GM12878 (cell line): ENCODE measurements around the gene HHIPL1. TPM values are rescaled to one million over a fixed set of nuclear protein-coding genes. Genes with fewer than 3 reads are reported as not detected.
A peak's percentile ranks its signal among the peaks of the same experiment; 100 is the strongest.

Experiments used
- BCL3 ChIP-seq: IDR thresholded peaks from 2 replicates; pipeline ENCODE4 v1.6.1; 2011; ENCODE audit warnings: borderline replicate concordance, low read depth, mild to moderate bottlenecking, moderate library complexity, low read length; ENCODE audit not compliant: insufficient read depth, poor library complexity, severe bottlenecking
- CEBPB ChIP-seq, 2 experiments: fragments of 150-350 bp in 1 of 2; IDR thresholded peaks; 2 replicates each; pipeline ENCODE4 v1.6.1; 2012 to 2014; ENCODE audit warnings: low read depth in 2 of 2, low read length in 2 of 2, borderline replicate concordance in 1 of 2, inconsistent platforms in 1 of 2
- CREB1 ChIP-seq: IDR thresholded peaks from 2 replicates; pipeline ENCODE4 v1.6.1; 2012; ENCODE audit warnings: low read depth, mild to moderate bottlenecking, inconsistent platforms
- E2F4 ChIP-seq: IDR thresholded peaks from 2 replicates; pipeline ENCODE4 v1.6.1; 2012; ENCODE audit warnings: low read depth, low read length, improper control_type of control experiment
- EZH2 ChIP-seq: IDR thresholded peaks from 2 replicates; pipeline ENCODE4 v1.6.1; 2012; ENCODE audit warnings: low read depth, mild to moderate bottlenecking, control low read depth, inconsistent platforms, low read length, borderline replicate concordance; ENCODE audit not compliant: control insufficient read depth
- IKZF1 ChIP-seq: fragments of 450-650 bp; conservative IDR thresholded peaks from 2 replicates; pipeline ENCODE4 v1.6.1; 2017; ENCODE audit warnings: antibody characterized with exemption, mild to moderate bottlenecking
- IKZF2 ChIP-seq, 2 experiments: fragments of 450-650 bp; IDR thresholded peaks; 2 replicates each; pipeline ENCODE4 v1.6.1; 2017; ENCODE audit warnings: mild to moderate bottlenecking in 2 of 2, moderate library complexity in 2 of 2
- KLF5 ChIP-seq: fragments of 450-650 bp; IDR thresholded peaks from 2 replicates; pipeline ENCODE4 v1.6.1; 2014; ENCODE audit warnings: mild to moderate bottlenecking; ENCODE audit not compliant: partially characterized antibody
- NBN ChIP-seq: fragments of 450-650 bp; IDR thresholded peaks from 2 replicates; pipeline ENCODE4 v1.6.1; 2016
- NFYB ChIP-seq: IDR thresholded peaks from 2 replicates; pipeline ENCODE4 v1.6.1; 2011; ENCODE audit warnings: low read depth, mild to moderate bottlenecking, low read length, improper control_type of control experiment, moderate library complexity; ENCODE audit not compliant: insufficient read depth
- NR2C1 ChIP-seq: fragments of 450-650 bp; IDR thresholded peaks from 2 replicates; pipeline ENCODE4 v1.6.1; 2017; ENCODE audit warnings: antibody characterized with exemption, mild to moderate bottlenecking, moderate library complexity
- RBBP5 ChIP-seq: fragments of 200-600 bp; sonication (generic); conservative IDR thresholded peaks from 2 replicates; pipeline ENCODE4 v1.6.1; 2016
- REST ChIP-seq: IDR thresholded peaks from 2 replicates; pipeline ENCODE4 v1.6.1; 2012; ENCODE audit warnings: mild to moderate bottlenecking, low read depth, low read length
- SIN3A ChIP-seq: IDR thresholded peaks from 2 replicates; pipeline ENCODE4 v1.6.1; 2012; ENCODE audit warnings: low read depth, low read length, improper control_type of control experiment
- STAT1 ChIP-seq: fragments of 450-650 bp; conservative IDR thresholded peaks from 2 replicates; pipeline ENCODE4 v1.6.1; 2014; ENCODE audit warnings: antibody characterized with exemption, mild to moderate bottlenecking
- TCF12 ChIP-seq: IDR thresholded peaks from 2 replicates; pipeline ENCODE4 v1.6.1; 2011; ENCODE audit warnings: low read depth, mild to moderate bottlenecking, low read length
- YY1 ChIP-seq: IDR thresholded peaks from 2 replicates; pipeline ENCODE4 v1.6.1; 2011; ENCODE audit warnings: low read depth, mild to moderate bottlenecking, low read length
- ZNF217 ChIP-seq: fragments of 450-650 bp; IDR thresholded peaks from 2 replicates; pipeline ENCODE4 v1.6.1; 2017; ENCODE audit warnings: antibody characterized with exemption, mild to moderate bottlenecking
- ZNF384 ChIP-seq: IDR thresholded peaks from 2 replicates; pipeline ENCODE4 v1.6.1; 2012; ENCODE audit warnings: low read depth, mild to moderate bottlenecking, low read length, improper control_type of control experiment, borderline replicate concordance
- ZNF592 ChIP-seq: fragments of 450-650 bp; IDR thresholded peaks from 2 replicates; pipeline ENCODE4 v1.6.1; 2017; ENCODE audit warnings: mild to moderate bottlenecking, moderate library complexity
- polyA plus RNA-seq, 11 experiments: library from polyadenylated mRNA; depleted of rRNA in 4 of 11; unstranded in 6 of 11; stranded (reverse) in 5 of 11; fragments of >200 nt; fragmentation: Nextera tagmentation in 4 of 11; fragmentation: Illumina TruSeq in 1 of 11; extraction: Ambion mirVana in 4 of 11; extraction: Trizol in 1 of 11; gene quantifications; 1 replicate in 1 of 11; 2 replicates in 10 of 11; pipeline versions ENCODE4 v1.2.1 to v1.2.3, GENCODE V29; 2011 to 2016; ENCODE audit warnings: inconsistent platforms in 2 of 11, missing spikeins in 2 of 11, low read depth in 1 of 11
- total RNA-seq, 4 experiments: library from RNA; depleted of rRNA in 3 of 4; stranded (reverse); fragments of >200 nt in 3 of 4; fragmentation: Illumina TruSeq in 1 of 4; extraction: Trizol in 1 of 4; gene quantifications; 2 replicates each; pipeline versions ENCODE4 v1.2.1 to v1.2.3, GENCODE V29; 2013 to 2021

HHIPL1 gene
- total and polyA plus RNA-seq, 10 of the 15 experiments (the other 5 are each of a cell fraction or from before 2014, with no cell fraction given) = 0.09 TPM; not detected in 9

GRCh38 chr14:99605299-99605961, 39.5 kb upstream of the HHIPL1 start (continued):
- peak; percentile 38; the same call in 1 of the 2 replicates for TF ChIP-seq NR2C1
- no peak for TF ChIP-seq E2F4
- no peak for TF ChIP-seq CEBPB (IDR thresholded peaks at IDR 0.05; ENCODE audit: borderline replicate concordance in 1 of 2, low read depth in 2 of 2, low read length in 2 of 2)
- no peak for TF ChIP-seq BCL3
- 0 out of 2 replicates have a peak, but pooled peaks have one; percentile 23 for TF ChIP-seq IKZF1
- no peak for TF ChIP-seq STAT1
- 0 out of 2 replicates have a peak, but pooled peaks have one; percentile 15 for TF ChIP-seq NBN
- 0 out of 2 replicates have a peak, but pooled peaks have one; percentile 14 for TF ChIP-seq YY1
- no peak for TF ChIP-seq ZNF384
- peak; percentile 56; the same call in 1 of the 2 replicates for TF ChIP-seq TCF12
- TF ChIP-seq NFYB = no peak
- no peak for TF ChIP-seq KLF5
- no peak for TF ChIP-seq CREB1
- TF ChIP-seq REST = no peak
- no peak for TF ChIP-seq ZNF217
- no peak for TF ChIP-seq EZH2
- TF ChIP-seq SIN3A = 0 out of 2 replicates have a peak, but pooled peaks have one; percentile 71
- TF ChIP-seq IKZF2 (IDR thresholded peaks at IDR 0.05) = no peak; a peak in 1 of 4 replicates
- no peak for TF ChIP-seq RBBP5
- TF ChIP-seq ZNF592 = no peak
